GM12878 (cell line): ENCODE results near the gene STX4. TPM values are rescaled to one million over a fixed set of nuclear protein-coding genes. Genes with fewer than 3 reads are reported as not detected.

Experiments used
- ATAC-seq: fragments of 200-7000 bp; cut with Tn5 transposase; 3 replicates; pipeline ENCODE4 v1.9.1; 2020; ENCODE audit warnings: mild to moderate bottlenecking, moderate library complexity
- BruUV-seq: library from RNA; stranded (reverse); fragments of 400-500 nt; replicated peaks from 2 replicates; lab custom pipeline; 2021; lab: Mats Ljungman, UMichigan
- CTCF ChIA-PET: fragments of 300-600 bp; sonication (Branson Sonifier 250); formaldehyde crosslinking; extraction: SDS; loops from one replicate; lab custom pipeline; 2021; ENCODE audit warnings: inconsistent platforms; lab: Yijun Ruan, JAX
- POLR2A ChIA-PET: fragments of 350-600 bp; formaldehyde crosslinking; extraction: SDS; loops from one replicate; lab custom pipeline; 2021; ENCODE audit warnings: inconsistent platforms; lab: Charles Lee
- RAD21 ChIA-PET: fragments of 300-600 bp; sonication (Branson Sonifier 250); formaldehyde crosslinking; loops from one replicate; lab custom pipeline; 2023; ENCODE audit warnings: antibody characterized with exemption; ENCODE audit not compliant: unreplicated experiment; lab: Charles Lee
- SMC1A ChIA-PET: fragments of 300-600 bp; sonication (Branson Sonifier 250); formaldehyde crosslinking; loops from one replicate; lab custom pipeline; 2023; ENCODE audit not compliant: unreplicated experiment, uncharacterized antibody; lab: Charles Lee
- DNase-seq: peaks from one replicate; pipeline ENCODE4 v3.0.0-alpha.2; 2011; ENCODE audit warnings: low read depth, low spot score
- FAIRE-seq: peaks from 3 replicates; lab custom pipeline; 2011; peaks lifted over from hg19 to GRCh38; lab: Jason Lieb, UNC
- H2AFZ ChIP-seq: 2 replicates; pipeline ENCODE4 v1.6.0; 2011; ENCODE audit warnings: low read depth, low read length, control low read depth; ENCODE audit not compliant: control insufficient read depth
- H3K27ac ChIP-seq: 2 replicates; pipeline ENCODE4 v1.5.1; 2011; ENCODE audit warnings: control low read depth; ENCODE audit not compliant: control insufficient read depth, insufficient read depth
- H3K27me3 ChIP-seq, 2 experiments: replicated peaks in 1 of 2; 2 replicates each; pipeline versions ENCODE4 v1.6.0 to v1.6.1; 2011; ENCODE audit warnings: low read length in 1 of 2; ENCODE audit not compliant: control insufficient read depth in 2 of 2, insufficient read depth in 2 of 2
- H3K36me3 ChIP-seq, 2 experiments: 2 replicates each; pipeline ENCODE4 v1.5.1; 2011; ENCODE audit warnings: low read length in 1 of 2; ENCODE audit not compliant: control insufficient read depth in 2 of 2, insufficient read depth in 2 of 2
- H3K4me1 ChIP-seq: 2 replicates; pipeline ENCODE4 v1.6.1; 2011; ENCODE audit warnings: mild to moderate bottlenecking, low read length, moderate library complexity, mixed read lengths; ENCODE audit not compliant: control insufficient read depth, insufficient read depth
- H3K4me2 ChIP-seq: 2 replicates; pipeline ENCODE4 v1.6.0; 2011; ENCODE audit warnings: control low read depth; ENCODE audit not compliant: control insufficient read depth, insufficient read depth
- H3K4me3 ChIP-seq: fragments of 200-600 bp; sonication (generic); 2 replicates; pipeline ENCODE4 v1.5.1; 2016
- H3K79me2 ChIP-seq: 2 replicates; pipeline ENCODE4 v1.6.0; 2011; ENCODE audit warnings: low read length; ENCODE audit not compliant: control insufficient read depth, insufficient read depth
- H3K9ac ChIP-seq: 2 replicates; pipeline ENCODE4 v1.8.0; 2011; ENCODE audit warnings: low read length, control low read depth, mixed read lengths; ENCODE audit not compliant: control insufficient read depth, insufficient read depth
- H3K9me3 ChIP-seq: replicated peaks from 3 replicates; pipeline ENCODE4 v1.5.1; 2011; ENCODE audit warnings: mild to moderate bottlenecking, low read length; ENCODE audit not compliant: control insufficient read depth, insufficient read depth
- H4K20me1 ChIP-seq: 2 replicates; pipeline ENCODE4 v1.6.0; 2011; ENCODE audit not compliant: control insufficient read depth, insufficient read depth
- CBFB ChIP-seq: IDR thresholded peaks from 2 replicates; pipeline ENCODE4 v1.6.1; 2016; ENCODE audit warnings: antibody characterized with exemption, low read depth
- NBN ChIP-seq: fragments of 450-650 bp; IDR thresholded peaks from 2 replicates; pipeline ENCODE4 v1.6.1; 2016
- NFIC ChIP-seq: IDR thresholded peaks from 2 replicates; pipeline ENCODE4 v1.6.1; 2012; ENCODE audit warnings: low read depth, mild to moderate bottlenecking, inconsistent platforms, low read length, moderate library complexity
- POLR2AphosphoS5 ChIP-seq: IDR thresholded peaks from 2 replicates; pipeline ENCODE4 v1.6.1; 2011; ENCODE audit warnings: mild to moderate bottlenecking, low read length, inconsistent platforms
- RB1 ChIP-seq: fragments of 450-650 bp; formaldehyde crosslinking; IDR thresholded peaks from 2 replicates; pipeline ENCODE4 v1.6.1; 2017; ENCODE audit warnings: mild to moderate bottlenecking, borderline replicate concordance
- SREBF1 ChIP-seq: IDR thresholded peaks from 2 replicates; pipeline ENCODE4 v1.6.1; 2012; ENCODE audit warnings: mild to moderate bottlenecking, low read length
- STAT1 ChIP-seq: fragments of 450-650 bp; conservative IDR thresholded peaks from 2 replicates; pipeline ENCODE4 v1.6.1; 2014; ENCODE audit warnings: antibody characterized with exemption, mild to moderate bottlenecking
- TCF3 ChIP-seq: IDR thresholded peaks from 2 replicates; pipeline ENCODE4 v1.6.1; 2012; ENCODE audit warnings: low read depth, mild to moderate bottlenecking, low read length, borderline replicate concordance; ENCODE audit not compliant: insufficient read depth
- ZNF274 ChIP-seq: IDR thresholded peaks from one replicate; pipeline ENCODE4 v1.8.0; 2011; ENCODE audit not compliant: insufficient read length, insufficient read depth
- ZNF592 ChIP-seq: fragments of 450-650 bp; IDR thresholded peaks from 2 replicates; pipeline ENCODE4 v1.6.1; 2017; ENCODE audit warnings: mild to moderate bottlenecking, moderate library complexity
- ZNF622 ChIP-seq: fragments of 450-650 bp; IDR thresholded peaks from 2 replicates; pipeline ENCODE4 v1.6.1; 2017; ENCODE audit warnings: mild to moderate bottlenecking, inconsistent platforms
- WGBS: methylation state at CpG from one replicate; pipeline ENCODE4 v1.1.6; 2016; ENCODE audit warnings: low lambda C conversion rate; ENCODE audit not compliant: insufficient replicate concordance, insufficient coverage; ENCODE audit errors: missing lambda C conversion rate; 5-methylcytosine and 5-hydroxymethylcytosine counted together
- in situ Hi-C: fragments of 300-500 bp; cut with MboI; formaldehyde crosslinking; loops from 9 replicates; pipeline ENCODE4 v1.14.3; 2018; ENCODE audit warnings: mixed read lengths
- intact Hi-C: fragments of 100-400 bp; cut with micrococcal nuclease; formaldehyde crosslinking; loops from one replicate; pipeline ENCODE4 v1.14.2; 2022; ENCODE audit not compliant: unreplicated experiment
- polyA plus RNA-seq, 11 experiments: library from polyadenylated mRNA; depleted of rRNA in 4 of 11; unstranded in 6 of 11; stranded (reverse) in 5 of 11; fragments of >200 nt; fragmentation: Nextera tagmentation in 4 of 11; fragmentation: Illumina TruSeq in 1 of 11; extraction: Ambion mirVana in 4 of 11; extraction: Trizol in 1 of 11; gene quantifications; 1 replicate in 1 of 11; 2 replicates in 10 of 11; pipeline versions ENCODE4 v1.2.1 to v1.2.3, GENCODE V29; 2011 to 2016; ENCODE audit warnings: inconsistent platforms in 2 of 11, missing spikeins in 2 of 11, low read depth in 1 of 11
- total RNA-seq, 4 experiments: library from RNA; depleted of rRNA in 3 of 4; stranded (reverse); fragments of >200 nt in 3 of 4; fragmentation: Illumina TruSeq in 1 of 4; extraction: Trizol in 1 of 4; gene quantifications; 2 replicates each; pipeline versions ENCODE4 v1.2.1 to v1.2.3, GENCODE V29; 2013 to 2021
- TF ChIP-seq, protein P1 (sequence below): fragments of 450-650 bp; IDR thresholded peaks from 2 replicates; pipeline ENCODE4 v1.6.1; 2018; ENCODE audit warnings: mild to moderate bottlenecking, low read depth, moderate library complexity; ENCODE audit not compliant: partially characterized antibody

The STX4 gene
- total and polyA plus RNA-seq, 10 of the 15 experiments (the other 5 are each of a cell fraction or from before 2014, with no cell fraction given): 3.3 to 37.6 (median 22.6) TPM

DNA sequence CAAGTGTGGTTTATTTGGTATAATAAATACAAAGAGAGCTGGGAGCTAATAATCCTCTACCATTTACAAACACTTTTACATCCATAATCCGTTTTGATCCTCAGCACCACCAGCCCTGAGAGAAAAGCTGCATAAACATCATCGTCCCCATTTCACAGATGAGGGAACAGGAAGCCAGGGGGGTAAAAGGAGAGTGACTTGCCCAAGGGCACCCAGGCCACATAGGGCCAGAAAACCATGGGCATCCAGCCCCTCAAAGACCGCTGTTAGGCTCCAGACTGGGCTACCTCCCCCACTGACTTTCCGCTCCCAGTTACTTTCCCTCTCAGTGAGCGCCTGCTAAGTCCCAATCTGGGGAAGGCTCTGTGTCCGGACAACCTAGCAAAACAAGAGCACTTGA is 29.6 kb upstream of the STX4 start:
- H3K36me3 ChIP-seq: no peaks in the 10 kb centered on the region
- ATAC-seq (no peak), FAIRE-seq (no peak)
- H3K27me3 ChIP-seq: no peaks in the 10 kb centered on the region; a peak in 1 of 4 replicates
- ChIA-PET RAD21 (no interaction called here), SMC1A (interaction anchor here (0.6 kb wide), 1 partner anchor 41 kb away, joined by 3 read pairs; no protein-coding TSS in a partner anchor), CTCF (interaction anchor here (0.7 kb wide), 2 partner anchors 113 to 405 kb away, joined by 3 read pairs; no protein-coding TSS in a partner anchor)
- 44% methylated on average over 6 of the region's 6 CpGs for WGBS
- no TSS peak for BruUV-seq
- H3K4me2 ChIP-seq: no peak overlapping the region
- TF ChIP-seq NBN (no peak), STAT1 (no peak)
- TF ChIP-seq, all 136 proteins: peak for 0
- Histone ChIP-seq H3K4me1 (no peaks in the 10 kb centered on the region), H4K20me1 (no peaks in the 10 kb centered on the region), H3K9me3 (no peaks in the 10 kb centered on the region), H2AFZ (no peak overlapping the region), H3K79me2 (no peaks in the 10 kb centered on the region), H3K4me3 (no peak overlapping the region), H3K9ac (no peak overlapping the region), H3K27ac (no peak overlapping the region)
- POLR2A ChIA-PET: no interaction called here
- in situ Hi-C loops: no loop called here
- intact Hi-C loops: no loop called here
- DNase-seq: no peak

DNA sequence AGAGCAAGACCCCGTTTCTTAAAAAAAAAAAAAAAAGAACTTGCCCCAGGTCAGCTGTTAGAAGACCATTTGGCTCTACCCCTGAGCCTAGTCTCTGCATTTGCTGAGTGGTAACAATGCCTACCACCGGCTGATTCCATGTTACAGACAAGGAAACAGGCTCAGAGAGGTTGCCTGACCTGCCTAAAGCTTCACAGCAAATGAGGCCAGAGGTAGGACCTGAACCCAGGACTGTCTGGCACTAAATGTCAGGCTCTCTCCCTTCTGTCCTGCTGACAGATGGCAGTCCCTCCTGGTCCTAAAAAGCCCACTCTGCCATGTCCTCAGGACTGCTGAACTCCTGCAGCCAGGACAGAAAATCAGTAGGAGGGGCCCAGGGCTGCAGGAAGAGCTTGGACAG is 28.7 kb upstream of the STX4 start:
- FAIRE-seq (no peak), ATAC-seq (no peak), DNase-seq (no peak)
- CTCF ChIA-PET: interaction anchor here (0.7 kb wide), 1 partner anchor 406 kb away, joined by 3 read pairs; no protein-coding TSS in a partner anchor
- POLR2A ChIA-PET: no interaction called here
- RAD21 ChIA-PET: no interaction called here
- Histone ChIP-seq H3K4me3 (no peak overlapping the region), H3K4me1 (no peaks in the 10 kb centered on the region), H3K4me2 (no peak overlapping the region), H2AFZ (no peak overlapping the region), H3K36me3 (no peaks in the 10 kb centered on the region), H3K9ac (no peak overlapping the region), H4K20me1 (no peaks in the 10 kb centered on the region), H3K27me3 (peaks cover 0 to 5% of the 10 kb centered on the region in 2 experiments; a peak in 3 of 4 replicates), H3K27ac (no peak overlapping the region), H3K79me2 (no peaks in the 10 kb centered on the region), H3K9me3 (no peaks in the 10 kb centered on the region)
- in situ Hi-C loops: no loop called here
- SMC1A ChIA-PET: no interaction called here
- no TSS peak for BruUV-seq
- 0% methylated on average over 2 of the region's 2 CpGs for WGBS
- intact Hi-C loops: no loop called here
- TF ChIP-seq TCF3 (no peak), SREBF1 (no peak), ZNF622 (no peak), RB1 (no peak), ZNF592 (no peak), POLR2AphosphoS5 (no peak), ZNF274 (no peak), CBFB (no peak), NFIC (no peak)
- TF ChIP-seq, protein P1, sequence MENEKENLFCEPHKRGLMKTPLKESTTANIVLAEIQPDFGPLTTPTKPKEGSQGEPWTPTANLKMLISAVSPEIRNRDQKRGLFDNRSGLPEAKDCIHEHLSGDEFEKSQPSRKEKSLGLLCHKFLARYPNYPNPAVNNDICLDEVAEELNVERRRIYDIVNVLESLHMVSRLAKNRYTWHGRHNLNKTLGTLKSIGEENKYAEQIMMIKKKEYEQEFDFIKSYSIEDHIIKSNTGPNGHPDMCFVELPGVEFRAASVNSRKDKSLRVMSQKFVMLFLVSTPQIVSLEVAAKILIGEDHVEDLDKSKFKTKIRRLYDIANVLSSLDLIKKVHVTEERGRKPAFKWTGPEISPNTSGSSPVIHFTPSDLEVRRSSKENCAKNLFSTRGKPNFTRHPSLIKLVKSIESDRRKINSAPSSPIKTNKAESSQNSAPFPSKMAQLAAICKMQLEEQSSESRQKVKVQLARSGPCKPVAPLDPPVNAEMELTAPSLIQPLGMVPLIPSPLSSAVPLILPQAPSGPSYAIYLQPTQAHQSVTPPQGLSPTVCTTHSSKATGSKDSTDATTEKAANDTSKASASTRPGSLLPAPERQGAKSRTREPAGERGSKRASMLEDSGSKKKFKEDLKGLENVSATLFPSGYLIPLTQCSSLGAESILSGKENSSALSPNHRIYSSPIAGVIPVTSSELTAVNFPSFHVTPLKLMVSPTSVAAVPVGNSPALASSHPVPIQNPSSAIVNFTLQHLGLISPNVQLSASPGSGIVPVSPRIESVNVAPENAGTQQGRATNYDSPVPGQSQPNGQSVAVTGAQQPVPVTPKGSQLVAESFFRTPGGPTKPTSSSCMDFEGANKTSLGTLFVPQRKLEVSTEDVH: no peak
